Osteocyte (in vitro differentiated cells): ENCODE data around the gene MYCBPAP. TPM values are rescaled to one million over a fixed set of nuclear protein-coding genes. Genes with fewer than 3 reads are reported as not detected.
"Not testable (repeated sequence)": the region's sequence is repeated elsewhere in the genome, so short reads cannot be mapped to it uniquely, and the experiment has no call there.

Experiments used
- DNase-seq: peaks from one replicate; pipeline ENCODE4 v3.0.0; 2021; ENCODE audit warnings: mixed read lengths; ENCODE audit not compliant: unreplicated experiment; ENCODE audit errors: extremely low spot score
- H3K27ac Mint-ChIP-seq: one replicate; pipeline ENCODE4 v1.8.0; 2021; ENCODE audit warnings: mild to moderate bottlenecking, mixed read lengths; ENCODE audit not compliant: unreplicated experiment
- H3K27me3 Mint-ChIP-seq: one replicate; pipeline ENCODE4 v1.8.0; 2021; ENCODE audit warnings: mixed read lengths; ENCODE audit not compliant: unreplicated experiment
- H3K36me3 Mint-ChIP-seq: one replicate; pipeline ENCODE4 v1.8.0; 2021; ENCODE audit warnings: mixed read lengths; ENCODE audit not compliant: unreplicated experiment
- H3K4me1 Mint-ChIP-seq: one replicate; pipeline ENCODE4 v1.8.0; 2021; ENCODE audit warnings: mixed read lengths; ENCODE audit not compliant: unreplicated experiment
- H3K4me3 Mint-ChIP-seq: one replicate; pipeline ENCODE4 v1.8.0; 2021; ENCODE audit warnings: mild to moderate bottlenecking, moderate library complexity, mixed read lengths; ENCODE audit not compliant: unreplicated experiment
- H3K9me3 Mint-ChIP-seq: one replicate; pipeline ENCODE4 v1.8.0; 2021; ENCODE audit warnings: mixed read lengths; ENCODE audit not compliant: unreplicated experiment
- CTCF ChIP-seq: fragments of 200-600 bp; sonication (generic); IDR thresholded peaks from 2 replicates; pipeline ENCODE4 v1.5.0; 2021; ENCODE audit warnings: antibody characterized with exemption, mild to moderate bottlenecking, moderate library complexity
- total RNA-seq: library from RNA; stranded (reverse); gene quantifications from 2 replicates; pipeline ENCODE4 v1.2.1, GENCODE V29; 2021

The MYCBPAP gene
- total RNA-seq, 1 donor from 2014 or later = 0.46 TPM

GRCh38 chr17:50471009-50471905 lies 37.0 kb upstream of the MYCBPAP start:
- DNase-seq = no peak
- Mint-ChIP-seq H3K27me3 (no peaks in the 10 kb centered on the region), H3K4me1 (no peaks in the 10 kb centered on the region), H3K36me3 (no peaks in the 10 kb centered on the region), H3K9me3 (no peaks in the 10 kb centered on the region), H3K27ac (no peak overlapping the region), H3K4me3 (no peak overlapping the region)
- no peak for TF ChIP-seq CTCF

GRCh38 chr17:50472286-50472685 lies 36.0 kb upstream of the MYCBPAP start:
- DNase-seq = no peak
- H3K9me3 Mint-ChIP-seq = no peaks in the 10 kb centered on the region
- no peaks in the 10 kb centered on the region for H3K36me3 Mint-ChIP-seq
- H3K27ac Mint-ChIP-seq = no peak overlapping the region
- H3K4me1 Mint-ChIP-seq = no peaks in the 10 kb centered on the region
- no peaks in the 10 kb centered on the region for H3K27me3 Mint-ChIP-seq
- no peak overlapping the region for H3K4me3 Mint-ChIP-seq
- TF ChIP-seq CTCF = no peak

- not testable (repeated sequence) for H3K4me1 Mint-ChIP-seq
Observed at GRCh38 chr17:50472761-50473161, 35.5 kb upstream of the MYCBPAP start.

GRCh38 chr17:50473901-50474300 lies 34.3 kb upstream of the MYCBPAP start:
- H3K4me1 Mint-ChIP-seq = peaks cover 7% of the 10 kb centered on the region
- H3K27me3 Mint-ChIP-seq = no peaks in the 10 kb centered on the region
- DNase-seq = no peak
- no peak overlapping the region for H3K4me3 Mint-ChIP-seq
- no peaks in the 10 kb centered on the region for H3K36me3 Mint-ChIP-seq
- H3K9me3 Mint-ChIP-seq = no peaks in the 10 kb centered on the region
- TF ChIP-seq CTCF = no peak
- no peak overlapping the region for H3K27ac Mint-ChIP-seq

More at GRCh38 chr17:50472761-50473161, 35.5 kb upstream of the MYCBPAP start:
- DNase-seq, H3K9me3 Mint-ChIP-seq, H3K36me3 Mint-ChIP-seq, H3K27ac Mint-ChIP-seq, H3K27me3 Mint-ChIP-seq, H3K4me3 Mint-ChIP-seq: not testable (repeated sequence)
- TF ChIP-seq CTCF = peak; percentile 34

GRCh38 chr17:50474523-50474922 lies 33.7 kb upstream of the MYCBPAP start:
- no peaks in the 10 kb centered on the region for H3K36me3 Mint-ChIP-seq
- H3K9me3 Mint-ChIP-seq = no peaks in the 10 kb centered on the region
- no peak for DNase-seq
- H3K27ac Mint-ChIP-seq = no peak overlapping the region
- H3K27me3 Mint-ChIP-seq = no peaks in the 10 kb centered on the region
- H3K4me1 Mint-ChIP-seq = peaks cover 9% of the 10 kb centered on the region
- TF ChIP-seq CTCF = no peak
- no peak overlapping the region for H3K4me3 Mint-ChIP-seq
